Activated naive CD8-positive, alpha-beta T cell treated with anti-CD3 and anti-CD28 coated beads, Interleukin-2, amount 50 U/mL, for 24 hours (primary cell): ENCODE results near the gene ARHGAP26.

Source experiments
- ATAC-seq: fragments of 150-1000 bp; cut with Tn5 transposase; one replicate; pipeline ENCODE4 v1.10.0; 2021
- DNase-seq: peaks from one replicate; pipeline ENCODE4 v3.0.0; 2021
- H3K27ac Mint-ChIP-seq: one replicate; pipeline ENCODE4 v1.8.0; 2021; ENCODE audit warnings: mild to moderate bottlenecking, mixed read lengths
- H3K27me3 Mint-ChIP-seq: one replicate; pipeline ENCODE4 v1.8.0; 2021; ENCODE audit warnings: mixed read lengths
- H3K36me3 Mint-ChIP-seq: one replicate; pipeline ENCODE4 v1.8.0; 2021; ENCODE audit warnings: low read depth, mixed read lengths
- H3K4me1 Mint-ChIP-seq: one replicate; pipeline ENCODE4 v1.8.0; 2021; ENCODE audit warnings: mixed read lengths
- H3K4me3 Mint-ChIP-seq: one replicate; pipeline ENCODE4 v1.8.0; 2021; ENCODE audit warnings: mild to moderate bottlenecking, moderate library complexity, mixed read lengths
- H3K9me3 Mint-ChIP-seq: one replicate; pipeline ENCODE4 v1.8.0; 2021; ENCODE audit warnings: mixed read lengths

The ARHGAP26 gene

GRCh38 chr5:142769793-142770649 lies at the start of gene ARHGAP26:
Gene ARHGAP26, plus strand, starts transcription at chr5:142770377. Its CDS starts 385 bp downstream, at chr5:142770762.
- Mint-ChIP-seq H3K9me3 (no peaks in the 10 kb centered on the region), H3K27ac (peak within 1 kb of the TSS; percentile 86), H3K27me3 (no peaks in the 10 kb centered on the region), H3K4me3 (peak within 1 kb of the TSS; percentile 90), H3K36me3 (no peaks in the 10 kb centered on the region), H3K4me1 (peaks cover 42% of the 10 kb centered on the region)
- DNase-seq, result peak; percentile 93
- ATAC-seq, result peak; percentile 97

- ATAC-seq (no peak), DNase-seq (no peak)
- H3K36me3 Mint-ChIP-seq, result no peaks in the 10 kb centered on the region
- peaks cover 8% of the 10 kb centered on the region for H3K27me3 Mint-ChIP-seq
- no peak overlapping the region for H3K27ac Mint-ChIP-seq
- H3K4me3 Mint-ChIP-seq, result no peak overlapping the region
- H3K9me3 Mint-ChIP-seq, result no peaks in the 10 kb centered on the region
- H3K4me1 Mint-ChIP-seq, result no peaks in the 10 kb centered on the region
Measured at GRCh38 chr5:142720641-142721271, 49.4 kb upstream of the ARHGAP26 start.

GRCh38 chr5:142722146-142722545 lies 48.0 kb upstream of the ARHGAP26 start:
- Mint-ChIP-seq H3K4me1 (peaks cover 7% of the 10 kb centered on the region), H3K27ac (no peak overlapping the region), H3K4me3 (no peak overlapping the region), H3K27me3 (peaks cover 8% of the 10 kb centered on the region), H3K9me3 (no peaks in the 10 kb centered on the region), H3K36me3 (no peaks in the 10 kb centered on the region)
- ATAC-seq (no peak), DNase-seq (no peak)

- H3K4me3 Mint-ChIP-seq, result no peak overlapping the region
- no peaks in the 10 kb centered on the region for H3K36me3 Mint-ChIP-seq
- peaks cover 8% of the 10 kb centered on the region for H3K27me3 Mint-ChIP-seq
- no peak overlapping the region for H3K27ac Mint-ChIP-seq
- DNase-seq (no peak), ATAC-seq (no peak)
- H3K9me3 Mint-ChIP-seq, result no peaks in the 10 kb centered on the region
- H3K4me1 Mint-ChIP-seq, result peaks cover 7% of the 10 kb centered on the region
Measured at GRCh38 chr5:142722896-142723295, 47.3 kb upstream of the ARHGAP26 start.

- peaks cover 2% of the 10 kb centered on the region for H3K27me3 Mint-ChIP-seq
- peaks cover 7% of the 10 kb centered on the region for H3K4me1 Mint-ChIP-seq
- H3K9me3 Mint-ChIP-seq, result no peaks in the 10 kb centered on the region
- no peak for DNase-seq
- no peak overlapping the region for H3K4me3 Mint-ChIP-seq
- ATAC-seq, result no peak
- no peak overlapping the region for H3K27ac Mint-ChIP-seq
- no peaks in the 10 kb centered on the region for H3K36me3 Mint-ChIP-seq
Measured at GRCh38 chr5:142724821-142725220, 45.4 kb upstream of the ARHGAP26 start.

- H3K4me1 Mint-ChIP-seq, result peaks cover 7% of the 10 kb centered on the region
- DNase-seq (no peak), ATAC-seq (no peak)
- no peak overlapping the region for H3K27ac Mint-ChIP-seq
- H3K9me3 Mint-ChIP-seq, result no peaks in the 10 kb centered on the region
- no peak overlapping the region for H3K4me3 Mint-ChIP-seq
- H3K27me3 Mint-ChIP-seq, result peaks cover 2% of the 10 kb centered on the region
- no peaks in the 10 kb centered on the region for H3K36me3 Mint-ChIP-seq
Measured at GRCh38 chr5:142725231-142726187, 44.7 kb upstream of the ARHGAP26 start.

- H3K9me3 Mint-ChIP-seq, result no peaks in the 10 kb centered on the region
- ATAC-seq (peak; percentile 44), DNase-seq (no peak)
- no peak overlapping the region for H3K4me3 Mint-ChIP-seq
- no peaks in the 10 kb centered on the region for H3K36me3 Mint-ChIP-seq
- H3K27ac Mint-ChIP-seq, result no peak overlapping the region
- peaks cover 2% of the 10 kb centered on the region for H3K27me3 Mint-ChIP-seq
- H3K4me1 Mint-ChIP-seq, result peaks cover 7% of the 10 kb centered on the region
Measured at GRCh38 chr5:142726188-142726731, 43.9 kb upstream of the ARHGAP26 start.

GRCh38 chr5:142727735-142728047 lies 42.5 kb upstream of the ARHGAP26 start:
- no peak overlapping the region for H3K4me3 Mint-ChIP-seq
- no peaks in the 10 kb centered on the region for H3K9me3 Mint-ChIP-seq
- ATAC-seq (no peak), DNase-seq (no peak)
- no peak overlapping the region for H3K27ac Mint-ChIP-seq
- no peaks in the 10 kb centered on the region for H3K36me3 Mint-ChIP-seq
- peaks cover 2% of the 10 kb centered on the region for H3K27me3 Mint-ChIP-seq
- H3K4me1 Mint-ChIP-seq, result peaks cover 7% of the 10 kb centered on the region

GRCh38 chr5:142735323-142736246 lies 34.6 kb upstream of the ARHGAP26 start:
- Mint-ChIP-seq H3K4me1 (peaks cover 18% of the 10 kb centered on the region), H3K27ac (no peak overlapping the region)

GRCh38 chr5:142736247-142736632 lies 33.9 kb upstream of the ARHGAP26 start:
- ATAC-seq, result no peak
- Mint-ChIP-seq H3K36me3 (no peaks in the 10 kb centered on the region), H3K27me3 (no peaks in the 10 kb centered on the region), H3K27ac (no peak overlapping the region), H3K4me1 (peaks cover 18% of the 10 kb centered on the region), H3K4me3 (no peak overlapping the region), H3K9me3 (no peaks in the 10 kb centered on the region)
- no peak for DNase-seq

More at GRCh38 chr5:142735323-142736246, 34.6 kb upstream of the ARHGAP26 start:
- Mint-ChIP-seq H3K36me3 (no peaks in the 10 kb centered on the region), H3K9me3 (no peaks in the 10 kb centered on the region), H3K4me3 (no peak overlapping the region), H3K27me3 (no peaks in the 10 kb centered on the region)
- no peak for DNase-seq
- no peak for ATAC-seq

- H3K9me3 Mint-ChIP-seq, result no peaks in the 10 kb centered on the region
- no peaks in the 10 kb centered on the region for H3K36me3 Mint-ChIP-seq
- no peak for ATAC-seq
- no peak overlapping the region for H3K27ac Mint-ChIP-seq
- no peaks in the 10 kb centered on the region for H3K27me3 Mint-ChIP-seq
- peaks cover 18% of the 10 kb centered on the region for H3K4me1 Mint-ChIP-seq
- no peak overlapping the region for H3K4me3 Mint-ChIP-seq
- no peak for DNase-seq
Measured at GRCh38 chr5:142737179-142737578, 33.0 kb upstream of the ARHGAP26 start.

- Mint-ChIP-seq H3K4me3 (no peak overlapping the region), H3K27ac (no peak overlapping the region), H3K36me3 (no peaks in the 10 kb centered on the region), H3K4me1 (peaks cover 7% of the 10 kb centered on the region), H3K27me3 (peaks cover 2% of the 10 kb centered on the region), H3K9me3 (no peaks in the 10 kb centered on the region)
- DNase-seq (no peak), ATAC-seq (no peak)
Measured at GRCh38 chr5:142740474-142741242, 29.5 kb upstream of the ARHGAP26 start.
